Fibroblast of lung (primary cell): ENCODE measurements around the gene TUBGCP3.

Experiments used
- EZH2 ChIP-seq: IDR thresholded peaks from 2 replicates; pipeline ENCODE4 v1.5.1; 2012; ENCODE audit warnings: low read length, control low read depth, mild to moderate bottlenecking; ENCODE audit errors: missing control alignments
- TF ChIP-seq, protein P1 (sequence below), 2 donors: IDR thresholded peaks in 1 of 2; conservative IDR thresholded peaks in 1 of 2; 1 replicate in 1 of 2; 2 replicates in 1 of 2; pipeline ENCODE4 v1.5.1; 2011 to 2012; ENCODE audit warnings: low read length in 2 of 2, control low read depth in 1 of 2, inconsistent platforms in 1 of 2, low read depth in 1 of 2, mild to moderate bottlenecking in 1 of 2

DNA sequence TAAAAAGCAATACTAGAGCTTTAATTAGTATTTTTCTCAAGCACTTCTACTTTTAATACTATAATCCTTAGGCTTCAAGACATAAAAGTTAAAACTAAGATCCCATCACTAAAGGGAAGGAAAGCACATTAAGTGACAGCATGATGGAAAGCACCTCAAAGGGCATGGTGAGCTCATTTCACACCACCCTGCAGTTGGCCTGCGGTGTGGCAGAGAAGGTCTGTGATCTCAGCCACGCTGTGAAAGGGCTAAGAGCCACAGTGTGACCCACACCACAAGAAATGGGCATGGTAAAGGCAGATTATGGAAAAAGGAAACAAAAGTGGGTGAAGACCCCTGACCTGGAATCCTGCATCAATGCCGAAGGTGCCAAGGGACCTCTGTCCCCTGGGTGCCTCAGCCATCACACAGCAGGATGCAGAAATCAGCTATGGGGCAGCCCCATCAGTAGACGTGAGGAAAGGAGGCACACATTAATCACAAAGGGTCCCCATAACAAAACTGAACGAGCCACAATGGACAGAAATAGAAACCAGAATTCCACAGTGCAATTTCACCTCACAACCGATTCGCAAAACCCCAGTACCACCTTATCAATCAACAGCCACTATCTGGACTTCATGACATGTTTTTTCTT, 33.6 kb downstream of the TUBGCP3 start:
- TF ChIP-seq, protein P1, sequence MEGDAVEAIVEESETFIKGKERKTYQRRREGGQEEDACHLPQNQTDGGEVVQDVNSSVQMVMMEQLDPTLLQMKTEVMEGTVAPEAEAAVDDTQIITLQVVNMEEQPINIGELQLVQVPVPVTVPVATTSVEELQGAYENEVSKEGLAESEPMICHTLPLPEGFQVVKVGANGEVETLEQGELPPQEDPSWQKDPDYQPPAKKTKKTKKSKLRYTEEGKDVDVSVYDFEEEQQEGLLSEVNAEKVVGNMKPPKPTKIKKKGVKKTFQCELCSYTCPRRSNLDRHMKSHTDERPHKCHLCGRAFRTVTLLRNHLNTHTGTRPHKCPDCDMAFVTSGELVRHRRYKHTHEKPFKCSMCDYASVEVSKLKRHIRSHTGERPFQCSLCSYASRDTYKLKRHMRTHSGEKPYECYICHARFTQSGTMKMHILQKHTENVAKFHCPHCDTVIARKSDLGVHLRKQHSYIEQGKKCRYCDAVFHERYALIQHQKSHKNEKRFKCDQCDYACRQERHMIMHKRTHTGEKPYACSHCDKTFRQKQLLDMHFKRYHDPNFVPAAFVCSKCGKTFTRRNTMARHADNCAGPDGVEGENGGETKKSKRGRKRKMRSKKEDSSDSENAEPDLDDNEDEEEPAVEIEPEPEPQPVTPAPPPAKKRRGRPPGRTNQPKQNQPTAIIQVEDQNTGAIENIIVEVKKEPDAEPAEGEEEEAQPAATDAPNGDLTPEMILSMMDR (conservative IDR thresholded peaks at IDR 0.05 in 1 of 2, IDR thresholded peaks at IDR 0.05 in 1 of 2; ENCODE audit: low read depth in 1 of 2, low read length in 2 of 2), result no peak
- TF ChIP-seq EZH2, result no peak
